ENCODE data around the gene TBC1D25. TPM values are rescaled to one million over a fixed set of nuclear protein-coding genes. Genes with fewer than 3 reads are reported as not detected.

Gene TBC1D25
- total and polyA plus RNA-seq, 12 donors: 6.1 to 22.6 (median 18.2) TPM

DNA sequence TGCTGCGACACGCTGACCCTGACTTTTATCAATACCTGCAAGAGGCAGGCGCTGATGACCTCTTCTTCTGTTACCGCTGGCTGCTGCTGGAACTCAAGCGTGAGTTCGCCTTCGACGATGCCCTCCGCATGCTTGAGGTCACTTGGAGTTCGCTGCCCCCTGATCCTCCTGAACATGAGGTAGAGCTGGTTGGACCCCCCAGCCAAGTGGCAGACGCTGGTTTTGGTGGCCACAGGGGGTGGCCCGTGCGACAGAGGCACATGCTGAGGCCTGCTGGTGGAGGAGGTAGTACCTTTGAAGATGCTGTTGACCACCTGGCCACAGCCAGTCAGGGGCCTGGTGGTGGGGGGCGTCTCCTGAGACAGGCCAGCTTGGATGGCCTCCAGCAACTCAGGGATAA lies 20.5 kb downstream of the TBC1D25 start:
- TF ChIP-seq, protein P1, sequence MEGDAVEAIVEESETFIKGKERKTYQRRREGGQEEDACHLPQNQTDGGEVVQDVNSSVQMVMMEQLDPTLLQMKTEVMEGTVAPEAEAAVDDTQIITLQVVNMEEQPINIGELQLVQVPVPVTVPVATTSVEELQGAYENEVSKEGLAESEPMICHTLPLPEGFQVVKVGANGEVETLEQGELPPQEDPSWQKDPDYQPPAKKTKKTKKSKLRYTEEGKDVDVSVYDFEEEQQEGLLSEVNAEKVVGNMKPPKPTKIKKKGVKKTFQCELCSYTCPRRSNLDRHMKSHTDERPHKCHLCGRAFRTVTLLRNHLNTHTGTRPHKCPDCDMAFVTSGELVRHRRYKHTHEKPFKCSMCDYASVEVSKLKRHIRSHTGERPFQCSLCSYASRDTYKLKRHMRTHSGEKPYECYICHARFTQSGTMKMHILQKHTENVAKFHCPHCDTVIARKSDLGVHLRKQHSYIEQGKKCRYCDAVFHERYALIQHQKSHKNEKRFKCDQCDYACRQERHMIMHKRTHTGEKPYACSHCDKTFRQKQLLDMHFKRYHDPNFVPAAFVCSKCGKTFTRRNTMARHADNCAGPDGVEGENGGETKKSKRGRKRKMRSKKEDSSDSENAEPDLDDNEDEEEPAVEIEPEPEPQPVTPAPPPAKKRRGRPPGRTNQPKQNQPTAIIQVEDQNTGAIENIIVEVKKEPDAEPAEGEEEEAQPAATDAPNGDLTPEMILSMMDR (IDR thresholded peaks at IDR 0.05): no peak
- peaks cover 0 to 7% (median 0%) of the 10 kb centered on the region in 9 donors for H3K4me1 ChIP-seq
- no peak for DNase-seq
- no peak overlapping the region for H3K4me3 ChIP-seq
- no peak overlapping the region for H3K27ac ChIP-seq
- no peak for ATAC-seq
- 94 to 95% methylated on average over 14 of the region's 14 CpGs for WGBS, 2 donors
- no peaks in the 10 kb centered on the region for H3K9me3 ChIP-seq
- intact Hi-C loops (cut with DNase I): no loop called here
- peaks cover 0 to 59% (median 0%) of the 10 kb centered on the region in 9 donors for H3K36me3 ChIP-seq
- no peaks in the 10 kb centered on the region for H3K27me3 ChIP-seq

DNA sequence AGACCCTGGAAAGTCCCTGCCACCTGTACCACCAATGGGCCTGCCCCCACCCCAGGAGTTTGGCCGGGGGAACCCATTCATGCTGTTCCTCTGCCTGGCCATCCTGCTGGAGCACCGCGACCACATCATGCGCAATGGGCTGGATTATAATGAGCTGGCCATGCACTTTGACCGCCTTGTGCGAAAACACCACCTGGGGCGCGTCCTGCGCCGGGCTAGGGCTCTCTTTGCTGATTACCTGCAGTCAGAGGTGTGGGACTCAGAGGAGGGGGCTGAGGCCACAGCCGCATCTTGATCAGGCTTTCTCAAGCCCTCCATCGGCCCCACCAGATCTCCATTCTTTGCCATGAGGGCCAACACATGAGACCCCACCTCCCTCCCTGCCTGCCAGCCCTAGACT lies 21.2 kb downstream of the TBC1D25 start:
- WGBS, 2 donors: 98% methylated on average over 8 to 12 of the region's 12 CpGs
- H3K4me3 ChIP-seq: no peak overlapping the region
- peaks cover 0 to 53% (median 0%) of the 10 kb centered on the region in 9 donors for H3K36me3 ChIP-seq
- H3K9me3 ChIP-seq: no peaks in the 10 kb centered on the region
- DNase-seq (no peak), ATAC-seq (no peak)
- H3K4me1 ChIP-seq: peaks cover 0 to 3% (median 0%) of the 10 kb centered on the region in 9 donors
- TF ChIP-seq, protein P1 (IDR thresholded peaks at IDR 0.05): no peak
- no peaks in the 10 kb centered on the region for H3K27me3 ChIP-seq
- H3K27ac ChIP-seq: no peak overlapping the region
- intact Hi-C loops (cut with DNase I): no loop called here

DNA sequence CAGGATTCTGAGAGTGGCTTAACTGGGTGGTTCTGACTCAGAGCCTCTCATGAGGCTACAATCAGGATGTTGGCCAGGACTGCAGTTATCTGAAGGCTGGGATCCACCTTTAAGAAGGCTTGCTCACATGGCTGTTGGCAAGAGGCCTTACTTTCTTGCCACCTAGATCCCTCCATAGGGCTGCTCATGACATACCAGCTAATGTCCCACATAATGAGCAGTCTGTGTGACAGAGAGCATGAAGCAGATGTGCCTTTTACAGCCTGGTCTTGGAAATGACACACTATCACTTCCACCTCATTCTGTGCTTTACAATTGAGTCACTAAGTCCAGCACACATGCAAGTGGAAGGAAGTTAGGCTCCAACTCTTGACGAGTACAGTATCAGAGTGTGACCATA lies 30.4 kb downstream of the TBC1D25 start:
- no peaks in the 10 kb centered on the region for H3K4me1 ChIP-seq
- TF ChIP-seq, protein P1 (IDR thresholded peaks at IDR 0.05): no peak
- ATAC-seq: no peak
- 52 to 59% methylated on average over 1 of the region's 1 CpG for WGBS, 2 donors
- H3K27me3 ChIP-seq: no peaks in the 10 kb centered on the region
- intact Hi-C loops (cut with DNase I): loop anchor here in 2 of 10 donors (10.0 kb wide), 2 partner anchors 65 to 1335 kb away; partner anchors contain the start of genes PORCN (in 1 of the 2) and USP11 (in 1 of the 2)
- H3K36me3 ChIP-seq: peaks cover 0 to under 1% (median 0%) of the 10 kb centered on the region in 9 donors
- no peak overlapping the region for H3K27ac ChIP-seq
- no peak for DNase-seq
- no peak overlapping the region for H3K4me3 ChIP-seq
- no peaks in the 10 kb centered on the region for H3K9me3 ChIP-seq

DNA sequence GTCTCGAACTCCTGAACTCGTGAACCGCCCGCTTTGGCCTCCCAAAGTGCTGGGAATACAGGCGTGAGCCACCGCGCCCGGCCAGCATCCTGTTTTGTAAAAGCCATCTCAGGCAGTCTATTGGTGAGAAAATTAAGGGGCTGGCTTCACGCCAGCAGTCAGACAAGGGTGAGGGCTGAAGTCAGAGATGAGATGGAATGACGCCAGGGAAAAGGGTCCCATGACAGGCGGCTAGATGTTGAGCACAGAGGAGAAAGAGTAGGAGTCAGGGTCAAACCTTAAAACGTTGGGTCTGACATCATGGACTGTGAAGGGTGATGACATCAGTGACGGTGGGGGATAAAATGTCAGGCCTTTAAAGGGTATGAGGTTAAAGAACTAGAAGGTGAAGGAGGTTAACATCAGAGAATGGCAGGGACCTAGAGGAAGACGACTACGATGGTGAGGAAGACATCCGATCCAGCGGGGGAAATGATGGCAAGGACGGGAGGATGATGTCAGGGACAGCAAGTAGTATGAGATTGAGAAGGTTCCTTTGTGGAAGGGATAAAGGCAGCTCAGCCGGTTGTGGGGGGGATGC lies 34.3 kb downstream of the TBC1D25 start:
- peak overlapping the region; percentile 91 to 100 (median 99) for H3K27ac ChIP-seq
- H3K4me1 ChIP-seq: peaks cover 8 to 24% (median 14%) of the 10 kb centered on the region in 9 donors
- H3K9me3 ChIP-seq: no peaks in the 10 kb centered on the region
- no peaks in the 10 kb centered on the region for H3K27me3 ChIP-seq
- intact Hi-C loops (cut with DNase I): loop anchor here in 3 of 10 donors (2.0 to 10.0 kb wide), 3 partner anchors 17 to 1339 kb away; partner anchors contain the start of genes PORCN (in 1 of the 3) and USP11 (in 1 of the 3)
- H3K36me3 ChIP-seq: peaks cover 0 to 39% (median 30%) of the 10 kb centered on the region in 9 donors
- ATAC-seq (peak; percentile 2 to 43 (median 24)), DNase-seq (peak; percentile 42 to 52)
- H3K4me3 ChIP-seq: peak overlapping the region; percentile 14 to 87 (median 77)
- WGBS, 2 donors: 22 to 23% methylated on average over 19 of the region's 19 CpGs
- TF ChIP-seq, protein P1 (IDR thresholded peaks at IDR 0.05): no peak

All from heart right ventricle (tissue), 16 donors.